Activated CD4-positive, alpha-beta memory T cell treated with anti-CD3 and anti-CD28 coated beads for 36 hours (primary cell): ENCODE results near the gene CPNE4. TPM values are rescaled to one million over a fixed set of nuclear protein-coding genes. Genes with fewer than 3 reads are reported as not detected.

Source experiments
- CTCF ChIA-PET: fragments of 350-600 bp; sonication (Branson Sonifier 250); formaldehyde crosslinking; loops from one replicate; lab custom pipeline; 2021; ENCODE audit warnings: antibody characterized with exemption, inconsistent platforms; lab: Charles Lee
- POLR2A ChIA-PET: fragments of 350-600 bp; sonication (Branson Sonifier 250); formaldehyde crosslinking; loops from one replicate; lab custom pipeline; 2021; ENCODE audit warnings: antibody characterized with exemption; lab: Charles Lee
- DNase-seq: peaks from one replicate; pipeline ENCODE4 v3.0.0-alpha.2; 2020
- H3K27ac Mint-ChIP-seq: one replicate; pipeline ENCODE4 v1.8.0; 2021; ENCODE audit warnings: mixed read lengths
- H3K27me3 Mint-ChIP-seq: one replicate; pipeline ENCODE4 v1.8.0; 2021; ENCODE audit warnings: mixed read lengths
- H3K36me3 Mint-ChIP-seq: one replicate; pipeline ENCODE4 v1.8.0; 2021; ENCODE audit warnings: mixed read lengths
- H3K4me1 Mint-ChIP-seq: one replicate; pipeline ENCODE4 v1.8.0; 2021; ENCODE audit warnings: low read depth, mixed read lengths
- H3K4me3 Mint-ChIP-seq: one replicate; pipeline ENCODE4 v1.8.0; 2021; ENCODE audit warnings: mild to moderate bottlenecking, mixed read lengths
- H3K9me3 Mint-ChIP-seq: one replicate; pipeline ENCODE4 v1.8.0; 2021; ENCODE audit warnings: mixed read lengths
- intact Hi-C: fragments of 100-400 bp; cut with micrococcal nuclease; formaldehyde crosslinking; loops from one replicate; pipeline ENCODE4 v1.15.1; 2023
- total RNA-seq, 2 experiments: library from RNA; stranded (reverse); gene quantifications; one replicate each; pipeline ENCODE4 v1.2.3, GENCODE V29; 2021

Gene CPNE4
- total RNA-seq, 2 experiments from 2014 or later: not detected

GRCh38 chr3:131786386-131786785 lies 248.4 kb downstream of the CPNE4 start:
- Mint-ChIP-seq H3K27ac (no peak overlapping the region), H3K4me1 (no peaks in the 10 kb centered on the region), H3K27me3 (peaks cover 6% of the 10 kb centered on the region), H3K4me3 (no peak overlapping the region), H3K9me3 (no peaks in the 10 kb centered on the region), H3K36me3 (no peaks in the 10 kb centered on the region)
- ChIA-PET POLR2A (no interaction called here), CTCF (interaction anchor here (1.0 kb wide), 1 partner anchor 10 kb away, joined by 3 read pairs; no protein-coding TSS in a partner anchor)
- intact Hi-C loops: no loop called here
- no peak for DNase-seq

GRCh38 chr3:131782751-131783150 lies 252.1 kb downstream of the CPNE4 start:
- no peak overlapping the region for H3K27ac Mint-ChIP-seq
- no peaks in the 10 kb centered on the region for H3K36me3 Mint-ChIP-seq
- H3K4me1 Mint-ChIP-seq: no peaks in the 10 kb centered on the region
- intact Hi-C loops: no loop called here
- DNase-seq: no peak
- peaks cover 6% of the 10 kb centered on the region for H3K27me3 Mint-ChIP-seq
- CTCF ChIA-PET: no interaction called here
- H3K9me3 Mint-ChIP-seq: no peaks in the 10 kb centered on the region
- H3K4me3 Mint-ChIP-seq: no peak overlapping the region
- POLR2A ChIA-PET: no interaction called here

GRCh38 chr3:131778526-131778925 lies 256.3 kb downstream of the CPNE4 start:
- DNase-seq: no peak
- intact Hi-C loops: no loop called here
- Mint-ChIP-seq H3K4me3 (no peak overlapping the region), H3K27me3 (peaks cover 3% of the 10 kb centered on the region), H3K36me3 (no peaks in the 10 kb centered on the region), H3K4me1 (no peaks in the 10 kb centered on the region), H3K27ac (no peak overlapping the region), H3K9me3 (peaks cover 2% of the 10 kb centered on the region)
- CTCF ChIA-PET: no interaction called here
- POLR2A ChIA-PET: no interaction called here

DNA sequence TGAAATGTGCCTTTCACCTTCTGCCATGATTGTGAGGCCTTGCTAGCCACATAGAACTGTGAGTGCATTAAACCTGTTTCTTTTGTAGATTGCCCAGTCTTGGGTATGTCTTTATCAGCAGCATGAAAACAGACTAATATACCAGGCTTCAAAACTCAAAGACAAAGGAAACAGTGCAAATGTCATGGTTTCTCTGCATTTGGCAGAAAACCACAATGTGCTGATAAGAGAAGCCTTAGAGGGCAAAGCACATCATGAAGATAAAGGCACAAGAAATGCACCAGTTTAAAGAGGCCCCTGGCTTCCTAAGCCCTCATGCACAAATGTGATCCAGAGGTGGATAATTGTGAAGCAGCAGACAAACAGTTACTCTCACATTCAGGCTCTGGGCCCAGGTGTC lies 259.2 kb downstream of the CPNE4 start:
- Mint-ChIP-seq H3K9me3 (peaks cover 2% of the 10 kb centered on the region), H3K36me3 (no peaks in the 10 kb centered on the region), H3K4me1 (no peaks in the 10 kb centered on the region), H3K27me3 (peaks cover 5% of the 10 kb centered on the region), H3K4me3 (no peak overlapping the region), H3K27ac (no peak overlapping the region)
- POLR2A ChIA-PET: no interaction called here
- CTCF ChIA-PET: no interaction called here
- intact Hi-C loops: no loop called here
- DNase-seq: no peak

GRCh38 chr3:131772269-131773026 lies 262.4 kb downstream of the CPNE4 start:
- CTCF ChIA-PET: interaction anchor here (0.7 kb wide), 1 partner anchor 261 kb away, joined by 3 read pairs; no protein-coding TSS in a partner anchor
- intact Hi-C loops: no loop called here

GRCh38 chr3:131762981-131763564 lies 271.7 kb downstream of the CPNE4 start:
- intact Hi-C loops: no loop called here
- peaks cover 4% of the 10 kb centered on the region for H3K27me3 Mint-ChIP-seq
- CTCF ChIA-PET: no interaction called here
- H3K27ac Mint-ChIP-seq: no peak overlapping the region
- H3K4me1 Mint-ChIP-seq: no peaks in the 10 kb centered on the region
- no peaks in the 10 kb centered on the region for H3K36me3 Mint-ChIP-seq
- POLR2A ChIA-PET: no interaction called here
- DNase-seq: no peak
- H3K4me3 Mint-ChIP-seq: no peak overlapping the region
- no peaks in the 10 kb centered on the region for H3K9me3 Mint-ChIP-seq

More at GRCh38 chr3:131772269-131773026, 262.4 kb downstream of the CPNE4 start:
- DNase-seq: no peak
- no peaks in the 10 kb centered on the region for H3K4me1 Mint-ChIP-seq
- H3K36me3 Mint-ChIP-seq: no peaks in the 10 kb centered on the region
- H3K27me3 Mint-ChIP-seq: peaks cover 5% of the 10 kb centered on the region
- H3K4me3 Mint-ChIP-seq: no peak overlapping the region
- H3K9me3 Mint-ChIP-seq: peaks cover 2% of the 10 kb centered on the region
- H3K27ac Mint-ChIP-seq: no peak overlapping the region
- POLR2A ChIA-PET: no interaction called here

DNA sequence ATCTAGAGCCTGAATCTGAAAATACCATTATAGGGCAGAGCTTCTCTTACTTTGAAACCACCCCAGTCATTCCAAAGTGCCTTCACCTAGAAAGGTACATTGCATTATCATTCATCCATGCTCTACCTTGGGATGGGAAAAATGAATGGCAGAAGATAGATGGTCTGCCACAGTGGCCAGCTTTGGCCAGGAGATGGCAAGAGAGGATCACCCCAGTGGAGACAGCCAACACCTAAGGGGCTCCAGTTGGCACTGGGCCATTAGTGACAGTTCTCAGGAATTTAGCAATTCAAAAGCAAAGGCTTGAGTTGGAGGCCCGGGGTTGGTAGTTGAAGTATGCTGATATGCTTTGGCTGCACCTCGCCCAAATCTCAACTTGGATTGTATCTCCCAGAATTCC lies 278.4 kb downstream of the CPNE4 start:
- ChIA-PET CTCF (no interaction called here), POLR2A (no interaction called here)
- Mint-ChIP-seq H3K4me3 (no peak overlapping the region), H3K9me3 (peaks cover 3% of the 10 kb centered on the region), H3K4me1 (no peaks in the 10 kb centered on the region), H3K27me3 (peaks cover 12% of the 10 kb centered on the region), H3K36me3 (no peaks in the 10 kb centered on the region), H3K27ac (no peak overlapping the region)
- intact Hi-C loops: no loop called here
- DNase-seq: no peak

- POLR2A ChIA-PET: no interaction called here
- Mint-ChIP-seq H3K4me3 (no peak overlapping the region), H3K9me3 (peaks cover 3% of the 10 kb centered on the region), H3K36me3 (no peaks in the 10 kb centered on the region), H3K4me1 (no peaks in the 10 kb centered on the region), H3K27ac (no peak overlapping the region), H3K27me3 (peaks cover 13% of the 10 kb centered on the region)
- CTCF ChIA-PET: no interaction called here
- intact Hi-C loops: no loop called here
- DNase-seq: no peak
Observed at GRCh38 chr3:131755380-131755779, 279.4 kb downstream of the CPNE4 start.

DNA sequence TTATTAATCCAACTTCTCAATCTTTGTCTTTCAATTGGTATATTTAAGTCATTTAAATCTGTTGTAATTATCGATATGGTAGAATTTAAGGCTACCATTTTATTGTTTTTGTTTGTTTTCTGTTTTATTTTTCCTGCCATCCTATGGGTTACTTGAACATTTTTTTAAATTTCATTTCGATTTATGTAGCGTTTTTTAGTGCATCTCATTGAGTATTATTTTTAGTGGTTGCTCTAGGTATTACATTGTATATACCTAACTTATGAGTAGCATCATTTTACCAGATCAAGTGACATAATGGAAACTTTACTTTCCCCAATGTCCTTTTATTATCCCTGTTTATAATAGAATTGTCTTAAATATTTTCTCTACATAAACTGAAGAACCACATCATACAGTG lies 284.6 kb downstream of the CPNE4 start:
- Mint-ChIP-seq H3K9me3 (peaks cover 3% of the 10 kb centered on the region), H3K4me1 (no peaks in the 10 kb centered on the region), H3K36me3 (no peaks in the 10 kb centered on the region), H3K4me3 (no peak overlapping the region), H3K27ac (no peak overlapping the region), H3K27me3 (peaks cover 13% of the 10 kb centered on the region)
- intact Hi-C loops: no loop called here
- CTCF ChIA-PET: no interaction called here
- no peak for DNase-seq
- POLR2A ChIA-PET: no interaction called here

- CTCF ChIA-PET: no interaction called here
- H3K27ac Mint-ChIP-seq: no peak overlapping the region
- no peak overlapping the region for H3K4me3 Mint-ChIP-seq
- peaks cover 3% of the 10 kb centered on the region for H3K9me3 Mint-ChIP-seq
- no peaks in the 10 kb centered on the region for H3K4me1 Mint-ChIP-seq
- H3K36me3 Mint-ChIP-seq: no peaks in the 10 kb centered on the region
- no peak for DNase-seq
- POLR2A ChIA-PET: no interaction called here
- intact Hi-C loops: no loop called here
- peaks cover 13% of the 10 kb centered on the region for H3K27me3 Mint-ChIP-seq
Observed at GRCh38 chr3:131749826-131750225, 285.0 kb downstream of the CPNE4 start.

GRCh38 chr3:131747466-131747865 lies 287.3 kb downstream of the CPNE4 start:
- Mint-ChIP-seq H3K9me3 (peaks cover 3% of the 10 kb centered on the region), H3K36me3 (no peaks in the 10 kb centered on the region), H3K4me1 (no peaks in the 10 kb centered on the region), H3K4me3 (no peak overlapping the region), H3K27ac (no peak overlapping the region), H3K27me3 (peaks cover 7% of the 10 kb centered on the region)
- CTCF ChIA-PET: no interaction called here
- no peak for DNase-seq
- POLR2A ChIA-PET: no interaction called here
- intact Hi-C loops: no loop called here

DNA sequence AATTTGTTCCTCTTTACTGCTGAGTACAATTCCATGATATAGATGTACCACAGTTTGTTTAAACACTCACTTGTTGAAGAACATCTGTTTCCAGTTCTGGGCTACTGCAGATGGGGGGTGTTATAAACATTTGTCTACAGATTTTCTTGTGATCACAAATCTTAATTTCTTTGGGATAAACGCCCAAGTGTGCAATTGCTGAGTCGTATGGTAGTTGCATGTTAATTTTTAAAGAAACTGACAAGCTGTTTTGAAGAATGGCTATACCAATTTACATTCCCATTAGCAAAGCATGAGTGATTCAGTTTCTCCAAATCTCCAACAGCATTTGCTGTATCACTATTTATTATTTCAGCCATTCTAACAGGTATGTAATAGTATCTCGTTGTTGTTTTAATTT lies 290.0 kb downstream of the CPNE4 start:
- DNase-seq: no peak
- Mint-ChIP-seq H3K4me3 (no peak overlapping the region), H3K9me3 (peaks cover 3% of the 10 kb centered on the region), H3K36me3 (no peaks in the 10 kb centered on the region), H3K27me3 (peaks cover 4% of the 10 kb centered on the region), H3K27ac (no peak overlapping the region), H3K4me1 (no peaks in the 10 kb centered on the region)
- intact Hi-C loops: no loop called here
- CTCF ChIA-PET: no interaction called here
- POLR2A ChIA-PET: no interaction called here

GRCh38 chr3:131743126-131743525 lies 291.7 kb downstream of the CPNE4 start:
- H3K27ac Mint-ChIP-seq: no peak overlapping the region
- H3K4me1 Mint-ChIP-seq: no peaks in the 10 kb centered on the region
- no peak overlapping the region for H3K4me3 Mint-ChIP-seq
- intact Hi-C loops: no loop called here
- no peaks in the 10 kb centered on the region for H3K36me3 Mint-ChIP-seq
- DNase-seq: no peak
- H3K27me3 Mint-ChIP-seq: peaks cover 6% of the 10 kb centered on the region
- peaks cover 3% of the 10 kb centered on the region for H3K9me3 Mint-ChIP-seq
- ChIA-PET POLR2A (no interaction called here), CTCF (no interaction called here)
